ENCODE data around the gene NTRK2.
A peak's percentile ranks its signal among the peaks of the same experiment; 100 is the strongest.

- TF ChIP-seq RBBP5 (conservative IDR thresholded peaks at IDR 0.05) (no peak), CTCF (IDR thresholded peaks at IDR 0.05 in 2 of 3, conservative IDR thresholded peaks at IDR 0.05 in 1 of 3; ENCODE audit: control insufficient read depth in 2 of 3, extremely low read depth in 1 of 3, insufficient read depth in 1 of 3, low read depth in 3 of 3, low read length in 3 of 3) (0 out of 6 replicates have a peak, but pooled peaks of 1 of the 3 experiments have one; percentile 7)
Measured at GRCh38 chr9:84669288-84670137, at the start of gene NTRK2.
